Small intestine (tissue), 7 donors: ENCODE measurements around the gene ZFHX2. TPM values are rescaled to one million over a fixed set of nuclear protein-coding genes. Genes with fewer than 3 reads are reported as not detected.

ENCODE experiments used
- DNase-seq, 2 donors: peaks; one replicate each; pipeline versions ENCODE4 v3.0.0 to v3.0.0-alpha.2; 2013
- FAIRE-seq: peaks from 2 replicates; lab custom pipeline; 2012; peaks lifted over from hg19 to GRCh38; lab: Jason Lieb, UNC
- H3K27ac ChIP-seq, 3 donors: one replicate each; pipeline ENCODE4 v1.5.1; 2013; ENCODE audit warnings: low read length in 2 of 3, mild to moderate bottlenecking in 2 of 3, control low read depth in 1 of 3, inconsistent platforms in 1 of 3, low read depth in 1 of 3, moderate library complexity in 1 of 3
- H3K27me3 ChIP-seq, 3 donors: one replicate each; pipeline ENCODE4 v1.6.1; 2013; ENCODE audit warnings: low read length in 3 of 3, inconsistent platforms in 1 of 3; ENCODE audit not compliant: control insufficient read depth in 3 of 3, insufficient read depth in 3 of 3
- H3K36me3 ChIP-seq, 3 donors: one replicate each; pipeline ENCODE4 v1.6.1; 2013; ENCODE audit warnings: low read length in 3 of 3, inconsistent platforms in 1 of 3, low read depth in 1 of 3, mild to moderate bottlenecking in 1 of 3, moderate library complexity in 1 of 3; ENCODE audit not compliant: control insufficient read depth in 3 of 3, insufficient read depth in 2 of 3
- H3K4me1 ChIP-seq, 3 donors: one replicate each; pipeline ENCODE4 v1.6.1; 2013; ENCODE audit warnings: low read length in 2 of 3, inconsistent platforms in 1 of 3, low read depth in 1 of 3, mild to moderate bottlenecking in 1 of 3, moderate library complexity in 1 of 3; ENCODE audit not compliant: control insufficient read depth in 3 of 3, insufficient read depth in 2 of 3
- H3K4me3 ChIP-seq, 3 donors: one replicate each; pipeline ENCODE4 v1.5.1; 2013; ENCODE audit warnings: low read length in 3 of 3, control low read depth in 1 of 3, inconsistent platforms in 1 of 3, low read depth in 1 of 3, mild to moderate bottlenecking in 1 of 3, moderate library complexity in 1 of 3
- H3K9me3 ChIP-seq, 2 donors: one replicate each; pipeline ENCODE4 v1.6.1; 2013; ENCODE audit warnings: low read depth in 1 of 2, low read length in 1 of 2; ENCODE audit not compliant: control insufficient read depth in 2 of 2, insufficient read depth in 1 of 2
- WGBS, 3 donors: extraction: QIAGEN DNeasy Blood & Tissue Kit; methylation state at CpG; one replicate each; pipeline ENCODE4 v1.1.7; 2013; 5-methylcytosine and 5-hydroxymethylcytosine counted together
- polyA plus RNA-seq, 4 donors: library from polyadenylated mRNA; stranded (reverse) in 3 of 4; unstranded in 1 of 4; fragments of 200-250 nt in 3 of 4; fragments of 120-200 nt in 1 of 4; gene quantifications; one replicate each; pipeline versions ENCODE4 v1.2.1 to v1.2.3, GENCODE V29; 2013
- donor health status: healthy with polysubstance abuse.
- donor health status: control.
- donor health status: control.
- donor health status: Bipolar disorder and iron deficiency.
- donor health status: healthy.

The ZFHX2 gene
- polyA plus RNA-seq, 4 donors = 0.55 to 2.2 TPM; not detected in 2

GRCh38 chr14:23525611-23526010, 26.0 kb downstream of the ZFHX2 start:
- peaks cover 0 to 46% (median 0%) of the 10 kb centered on the region in 3 donors for H3K36me3 ChIP-seq
- FAIRE-seq (no peak), DNase-seq (no peak)
- H3K9me3 ChIP-seq = no peaks in the 10 kb centered on the region
- H3K4me3 ChIP-seq = no peak overlapping the region
- 80 to 90% (median 88%) methylated on average over 6 to 8 of the region's 8 CpGs for WGBS, 3 donors
- H3K27me3 ChIP-seq = no peaks in the 10 kb centered on the region
- H3K4me1 ChIP-seq = no peaks in the 10 kb centered on the region
- H3K27ac ChIP-seq = no peak overlapping the region

GRCh38 chr14:23524954-23525353, 26.6 kb downstream of the ZFHX2 start:
- Histone ChIP-seq H3K36me3 (peaks cover 0 to 49% (median 0%) of the 10 kb centered on the region in 3 donors), H3K27me3 (no peaks in the 10 kb centered on the region), H3K4me3 (no peak overlapping the region), H3K4me1 (no peaks in the 10 kb centered on the region), H3K27ac (no peak overlapping the region), H3K9me3 (no peaks in the 10 kb centered on the region)
- 94 to 97% (median 95%) methylated on average over 14 of the region's 14 CpGs for WGBS, 3 donors
- FAIRE-seq (no peak), DNase-seq (no peak)

- FAIRE-seq = no peak
- Histone ChIP-seq H3K4me1 (no peaks in the 10 kb centered on the region), H3K9me3 (no peaks in the 10 kb centered on the region), H3K27me3 (no peaks in the 10 kb centered on the region), H3K27ac (no peak overlapping the region), H3K4me3 (no peak overlapping the region), H3K36me3 (peaks cover 0 to 47% (median 0%) of the 10 kb centered on the region in 3 donors)
- WGBS, 3 donors = 86 to 90% (median 87%) methylated on average over 14 to 16 of the region's 16 CpGs
- DNase-seq = no peak
Measured at GRCh38 chr14:23523229-23524016, 28.1 kb downstream of the ZFHX2 start.

DNA sequence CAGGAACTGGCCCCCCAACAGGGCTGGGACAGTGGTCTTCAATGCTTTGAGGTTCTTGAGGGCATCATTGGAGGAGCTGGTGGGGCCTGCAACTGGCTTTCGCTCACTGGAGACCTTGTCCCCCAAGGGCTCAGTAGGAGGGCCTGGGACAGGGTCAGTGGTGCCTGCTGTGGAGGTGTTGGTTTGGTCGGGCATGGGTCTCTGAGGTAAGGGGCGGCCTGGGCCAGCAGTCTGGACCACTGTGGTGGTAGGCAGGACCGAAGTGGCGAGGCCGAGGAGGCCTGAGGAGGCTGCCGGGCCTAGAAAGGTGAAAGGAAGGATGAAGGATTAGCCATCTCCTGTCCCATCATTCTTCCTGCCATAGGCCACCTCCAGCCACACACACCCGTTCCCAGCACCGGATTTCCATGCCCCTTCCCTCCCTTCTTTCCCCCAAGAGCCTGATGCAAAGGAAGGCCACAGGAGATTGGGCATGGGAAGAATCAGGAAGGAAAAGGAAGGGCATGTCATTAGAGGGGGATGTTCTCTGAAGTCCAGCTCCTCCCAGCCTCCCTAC, 28.8 kb downstream of the ZFHX2 start:
- Histone ChIP-seq H3K4me1 (no peaks in the 10 kb centered on the region), H3K9me3 (no peaks in the 10 kb centered on the region), H3K27ac (no peak overlapping the region), H3K27me3 (no peaks in the 10 kb centered on the region), H3K4me3 (no peak overlapping the region), H3K36me3 (peaks cover 0 to 47% (median 0%) of the 10 kb centered on the region in 3 donors)
- FAIRE-seq (no peak), DNase-seq (no peak)
- 82 to 92% (median 91%) methylated on average over 9 of the region's 9 CpGs for WGBS, 3 donors

- H3K36me3 ChIP-seq = peaks cover 0 to 43% (median 0%) of the 10 kb centered on the region in 3 donors
Measured at GRCh38 chr14:23521785-23522640, 29.6 kb downstream of the ZFHX2 start.

GRCh38 chr14:23520899-23521533, 30.5 kb downstream of the ZFHX2 start:
- H3K4me3 ChIP-seq = no peak overlapping the region
- H3K4me1 ChIP-seq = no peaks in the 10 kb centered on the region
- no peak overlapping the region for H3K27ac ChIP-seq
- no peaks in the 10 kb centered on the region for H3K9me3 ChIP-seq
- H3K27me3 ChIP-seq = no peaks in the 10 kb centered on the region
- DNase-seq (no peak), FAIRE-seq (no peak)
- 82 to 89% (median 85%) methylated on average over 14 of the region's 14 CpGs for WGBS, 3 donors
- H3K36me3 ChIP-seq = peaks cover 0 to 34% (median 0%) of the 10 kb centered on the region in 3 donors

More at GRCh38 chr14:23521785-23522640, 29.6 kb downstream of the ZFHX2 start:
- no peak for FAIRE-seq
- Histone ChIP-seq H3K27me3 (no peaks in the 10 kb centered on the region), H3K9me3 (no peaks in the 10 kb centered on the region), H3K27ac (no peak overlapping the region), H3K4me1 (no peaks in the 10 kb centered on the region), H3K4me3 (no peak overlapping the region)
- DNase-seq = no peak
- WGBS, 3 donors = 83 to 88% (median 84%) methylated on average over 18 to 20 of the region's 20 CpGs

DNA sequence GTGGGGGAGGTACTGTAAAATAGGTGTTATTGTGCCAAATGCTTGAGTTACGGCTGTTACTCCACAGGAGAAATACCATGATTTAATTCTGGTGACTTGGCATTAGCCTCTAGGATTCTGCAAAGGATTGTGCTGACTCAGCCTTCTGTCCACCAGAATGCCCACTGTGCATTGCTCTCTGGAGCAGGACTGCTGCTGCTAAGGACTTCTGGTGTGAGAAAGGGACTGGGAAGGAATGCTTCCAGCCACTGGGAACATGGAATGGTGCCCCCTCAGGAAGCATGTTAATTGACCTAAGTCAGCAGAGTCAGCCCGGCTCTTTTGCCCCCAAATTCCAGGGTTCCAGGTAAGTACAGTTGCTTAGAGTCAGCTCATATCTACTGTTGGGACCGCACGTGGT, 32.9 kb downstream of the ZFHX2 start:
- Histone ChIP-seq H3K27ac (no peak overlapping the region), H3K27me3 (no peaks in the 10 kb centered on the region), H3K4me1 (no peaks in the 10 kb centered on the region), H3K4me3 (no peak overlapping the region), H3K36me3 (peaks cover 0 to 22% (median 0%) of the 10 kb centered on the region in 3 donors), H3K9me3 (no peaks in the 10 kb centered on the region)
- FAIRE-seq (no peak), DNase-seq (no peak)
- 83 to 93% (median 84%) methylated on average over 4 of the region's 4 CpGs for WGBS, 3 donors
